ENCODE data around the gene VMP1. TPM values are rescaled to one million over a fixed set of nuclear protein-coding genes. Genes with fewer than 3 reads are reported as not detected.

Gene VMP1
- total RNA-seq, 1 donor from 2014 or later: 183 TPM

GRCh38 chr17:59719526-59719925, 12.1 kb downstream of the VMP1 start:
- Histone ChIP-seq H3K27ac (no peak overlapping the region), H3K9me3 (no peaks in the 10 kb centered on the region), H3K36me3 (no peaks in the 10 kb centered on the region), H3K4me3 (no peak overlapping the region), H3K27me3 (no peaks in the 10 kb centered on the region), H3K4me1 (peaks cover 0 to 5% of the 10 kb centered on the region in 2 donors)
- DNase-seq (ENCODE audit: low spot score in 2 of 2): no peak
- TF ChIP-seq CTCF (IDR thresholded peaks at IDR 0.05): no peak
- intact Hi-C loops (cut with DNase I): no loop called here

- no peak for DNase-seq (ENCODE audit: low spot score in 2 of 2)
- intact Hi-C loops (cut with DNase I): no loop called here
- H3K4me3 ChIP-seq: no peak overlapping the region
- H3K27me3 ChIP-seq: no peaks in the 10 kb centered on the region
- H3K36me3 ChIP-seq: no peaks in the 10 kb centered on the region
- no peak overlapping the region for H3K27ac ChIP-seq
- H3K4me1 ChIP-seq: peaks cover 0 to 18% of the 10 kb centered on the region in 2 donors
- TF ChIP-seq CTCF (IDR thresholded peaks at IDR 0.05): no peak
- no peaks in the 10 kb centered on the region for H3K9me3 ChIP-seq
These were observed 15.2 kb downstream of the VMP1 start for GRCh38 chr17:59722623-59723022.

DNA sequence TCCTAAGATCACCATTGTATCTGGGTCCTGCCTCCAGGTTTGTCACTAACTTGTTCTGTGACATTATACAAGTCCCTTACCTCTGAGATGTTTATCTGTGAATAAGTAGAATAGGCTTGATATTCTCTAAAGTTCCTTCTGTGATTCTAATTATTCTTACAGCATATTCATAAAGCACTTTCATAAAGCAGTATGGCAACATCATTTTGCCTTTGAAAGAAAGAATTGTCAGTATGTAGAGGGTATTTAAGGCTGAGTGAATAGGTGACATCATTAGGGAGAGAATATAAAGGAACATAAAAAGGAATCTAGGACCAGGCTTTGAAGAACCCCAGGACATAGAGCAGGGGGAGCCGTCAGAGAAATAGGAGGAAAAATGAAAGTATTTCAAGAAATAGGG, 15.6 kb downstream of the VMP1 start:
- intact Hi-C loops (cut with DNase I): no loop called here
- no peak for DNase-seq (ENCODE audit: low spot score in 2 of 2)
- Histone ChIP-seq H3K4me3 (no peak overlapping the region), H3K4me1 (peaks cover 0 to 18% of the 10 kb centered on the region in 2 donors), H3K9me3 (no peaks in the 10 kb centered on the region), H3K27ac (no peak overlapping the region), H3K27me3 (no peaks in the 10 kb centered on the region), H3K36me3 (no peaks in the 10 kb centered on the region)
- no peak for TF ChIP-seq CTCF (IDR thresholded peaks at IDR 0.05)

GRCh38 chr17:59723607-59724006, 16.2 kb downstream of the VMP1 start:
- H3K4me1 ChIP-seq: peaks cover 0 to 18% of the 10 kb centered on the region in 2 donors
- no peak for TF ChIP-seq CTCF (IDR thresholded peaks at IDR 0.05)
- no peak overlapping the region for H3K27ac ChIP-seq

GRCh38 chr17:59725691-59726090, 18.2 kb downstream of the VMP1 start:
- Histone ChIP-seq H3K36me3 (no peaks in the 10 kb centered on the region), H3K4me3 (no peak overlapping the region), H3K27me3 (no peaks in the 10 kb centered on the region), H3K4me1 (peaks cover 0 to 18% of the 10 kb centered on the region in 2 donors), H3K9me3 (no peaks in the 10 kb centered on the region), H3K27ac (peak overlapping the region; percentile 41 to 54)
- intact Hi-C loops (cut with DNase I): no loop called here
- no peak for DNase-seq (ENCODE audit: low spot score in 2 of 2)
- TF ChIP-seq CTCF (IDR thresholded peaks at IDR 0.05): no peak

More at GRCh38 chr17:59723607-59724006, 16.2 kb downstream of the VMP1 start:
- Histone ChIP-seq H3K36me3 (no peaks in the 10 kb centered on the region), H3K27me3 (no peaks in the 10 kb centered on the region), H3K9me3 (no peaks in the 10 kb centered on the region), H3K4me3 (no peak overlapping the region)
- DNase-seq (ENCODE audit: low spot score in 2 of 2): no peak
- intact Hi-C loops (cut with DNase I): no loop called here
